ENCODE data around the gene RALA. TPM values are rescaled to one million over a fixed set of nuclear protein-coding genes. Genes with fewer than 3 reads are reported as not detected.

RALA gene
- total and polyA plus RNA-seq, 2 experiments from 2014 or later: 43.5 to 231 TPM

DNA sequence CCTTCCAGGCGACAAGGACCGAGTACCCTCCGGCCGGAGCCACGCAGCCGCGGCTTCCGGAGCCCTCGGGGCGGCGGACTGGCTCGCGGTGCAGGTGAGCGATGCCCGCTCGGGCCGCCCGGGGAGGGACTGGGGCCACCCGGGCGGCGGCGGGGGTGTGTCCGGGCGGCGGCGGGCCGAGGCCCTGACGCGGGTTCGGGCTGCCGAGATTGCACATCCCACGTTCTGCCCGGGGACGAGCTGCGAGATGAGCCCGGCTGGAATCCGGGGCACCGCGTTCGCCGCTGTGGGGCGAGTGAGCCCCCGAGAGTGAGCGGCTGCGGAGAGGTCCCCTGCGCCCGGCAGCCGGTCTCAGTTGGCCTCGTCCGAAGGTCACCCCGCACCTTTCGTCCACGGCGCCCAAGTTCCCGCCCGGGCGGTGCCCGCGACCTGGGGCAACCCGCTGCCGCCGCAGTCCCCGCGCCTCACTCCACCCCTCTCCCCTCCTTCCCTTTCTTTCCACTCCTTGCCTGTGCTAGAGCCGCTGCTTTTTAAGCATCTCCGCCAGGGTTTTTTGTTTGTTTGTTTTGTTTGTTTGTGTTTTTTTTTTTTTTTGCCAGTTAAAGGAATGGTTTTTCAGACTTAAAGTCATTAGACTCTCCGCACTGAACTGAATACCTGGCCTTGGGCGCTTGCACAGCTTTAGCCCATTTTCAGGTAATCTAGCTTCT, 515 bp downstream of the RALA start:
- Mint-ChIP-seq H3K9me3 (no peaks in the 10 kb centered on the region), H3K27me3 (ENCODE audit: insufficient read depth, low read depth, poor library complexity) (peaks cover 1% of the 10 kb centered on the region), H3K4me1 (peaks cover 48% of the 10 kb centered on the region), H3K27ac (peak overlapping the region; percentile 4; the same call in 1 of the 2 replicates), H3K36me3 (ENCODE audit: low read depth) (0 out of 3 replicates have a peak, but pooled peaks cover under 1% of the 10 kb centered on the region), H3K4me3 (peak overlapping the region; percentile 87)
- Histone ChIP-seq H3K4me2 (peak overlapping the region; percentile 97), H3K36me3 (ENCODE audit: insufficient read depth) (no peaks in the 10 kb centered on the region), H2AFZ (peak overlapping the region; percentile 20; the same call in 1 of the 2 replicates), H3K79me2 (replicated peaks; ENCODE audit: insufficient read depth) (peaks cover 50% of the 10 kb centered on the region), H4K20me1 (replicated peaks; ENCODE audit: insufficient read depth) (peaks cover 15% of the 10 kb centered on the region), H3K4me3 (peak overlapping the region; percentile 87), H3F3A (replicated peaks; ENCODE audit: low read depth) (no peaks in the 10 kb centered on the region), H3K27me3 (ENCODE audit: insufficient read depth) (no peaks in the 10 kb centered on the region), H3K27ac (ENCODE audit: low read depth) (peak overlapping the region; percentile 97), H3K9me2 (ENCODE audit: insufficient read depth) (no peaks in the 10 kb centered on the region), H3K4me1 (ENCODE audit: insufficient read depth) (peaks cover 46% of the 10 kb centered on the region)
- TF ChIP-seq NANOG (IDR thresholded peaks at IDR 0.05; ENCODE audit: borderline replicate concordance) (no peak), STAT1 (IDR thresholded peaks at IDR 0.05; ENCODE audit: unreplicated experiment) (no peak), CREB1 (CRISPR knock-in tag; IDR thresholded peaks at IDR 0.05; ENCODE audit: low read depth) (no peak), JUNB (IDR thresholded peaks at IDR 0.05; ENCODE audit: unreplicated experiment) (no peak), EZH2 (IDR thresholded peaks at IDR 0.05; ENCODE audit: low read depth, unreplicated experiment) (no peak), EZH2phosphoT487 (IDR thresholded peaks at IDR 0.05; ENCODE audit: unreplicated experiment) (no peak), ZNF331 (CRISPR knock-in tag; IDR thresholded peaks at IDR 0.05; ENCODE audit: low read depth) (no peak)
- TF ChIP-seq, protein P1, sequence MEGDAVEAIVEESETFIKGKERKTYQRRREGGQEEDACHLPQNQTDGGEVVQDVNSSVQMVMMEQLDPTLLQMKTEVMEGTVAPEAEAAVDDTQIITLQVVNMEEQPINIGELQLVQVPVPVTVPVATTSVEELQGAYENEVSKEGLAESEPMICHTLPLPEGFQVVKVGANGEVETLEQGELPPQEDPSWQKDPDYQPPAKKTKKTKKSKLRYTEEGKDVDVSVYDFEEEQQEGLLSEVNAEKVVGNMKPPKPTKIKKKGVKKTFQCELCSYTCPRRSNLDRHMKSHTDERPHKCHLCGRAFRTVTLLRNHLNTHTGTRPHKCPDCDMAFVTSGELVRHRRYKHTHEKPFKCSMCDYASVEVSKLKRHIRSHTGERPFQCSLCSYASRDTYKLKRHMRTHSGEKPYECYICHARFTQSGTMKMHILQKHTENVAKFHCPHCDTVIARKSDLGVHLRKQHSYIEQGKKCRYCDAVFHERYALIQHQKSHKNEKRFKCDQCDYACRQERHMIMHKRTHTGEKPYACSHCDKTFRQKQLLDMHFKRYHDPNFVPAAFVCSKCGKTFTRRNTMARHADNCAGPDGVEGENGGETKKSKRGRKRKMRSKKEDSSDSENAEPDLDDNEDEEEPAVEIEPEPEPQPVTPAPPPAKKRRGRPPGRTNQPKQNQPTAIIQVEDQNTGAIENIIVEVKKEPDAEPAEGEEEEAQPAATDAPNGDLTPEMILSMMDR (conservative IDR thresholded peaks at IDR 0.05; ENCODE audit: low read depth in 2 of 2): no peak; a peak in 1 of 4 replicates
- TF ChIP-seq, protein P2, sequence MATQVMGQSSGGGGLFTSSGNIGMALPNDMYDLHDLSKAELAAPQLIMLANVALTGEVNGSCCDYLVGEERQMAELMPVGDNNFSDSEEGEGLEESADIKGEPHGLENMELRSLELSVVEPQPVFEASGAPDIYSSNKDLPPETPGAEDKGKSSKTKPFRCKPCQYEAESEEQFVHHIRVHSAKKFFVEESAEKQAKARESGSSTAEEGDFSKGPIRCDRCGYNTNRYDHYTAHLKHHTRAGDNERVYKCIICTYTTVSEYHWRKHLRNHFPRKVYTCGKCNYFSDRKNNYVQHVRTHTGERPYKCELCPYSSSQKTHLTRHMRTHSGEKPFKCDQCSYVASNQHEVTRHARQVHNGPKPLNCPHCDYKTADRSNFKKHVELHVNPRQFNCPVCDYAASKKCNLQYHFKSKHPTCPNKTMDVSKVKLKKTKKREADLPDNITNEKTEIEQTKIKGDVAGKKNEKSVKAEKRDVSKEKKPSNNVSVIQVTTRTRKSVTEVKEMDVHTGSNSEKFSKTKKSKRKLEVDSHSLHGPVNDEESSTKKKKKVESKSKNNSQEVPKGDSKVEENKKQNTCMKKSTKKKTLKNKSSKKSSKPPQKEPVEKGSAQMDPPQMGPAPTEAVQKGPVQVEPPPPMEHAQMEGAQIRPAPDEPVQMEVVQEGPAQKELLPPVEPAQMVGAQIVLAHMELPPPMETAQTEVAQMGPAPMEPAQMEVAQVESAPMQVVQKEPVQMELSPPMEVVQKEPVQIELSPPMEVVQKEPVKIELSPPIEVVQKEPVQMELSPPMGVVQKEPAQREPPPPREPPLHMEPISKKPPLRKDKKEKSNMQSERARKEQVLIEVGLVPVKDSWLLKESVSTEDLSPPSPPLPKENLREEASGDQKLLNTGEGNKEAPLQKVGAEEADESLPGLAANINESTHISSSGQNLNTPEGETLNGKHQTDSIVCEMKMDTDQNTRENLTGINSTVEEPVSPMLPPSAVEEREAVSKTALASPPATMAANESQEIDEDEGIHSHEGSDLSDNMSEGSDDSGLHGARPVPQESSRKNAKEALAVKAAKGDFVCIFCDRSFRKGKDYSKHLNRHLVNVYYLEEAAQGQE (IDR thresholded peaks at IDR 0.05; ENCODE audit: unreplicated experiment): no peak
- TF ChIP-seq, protein P3, sequence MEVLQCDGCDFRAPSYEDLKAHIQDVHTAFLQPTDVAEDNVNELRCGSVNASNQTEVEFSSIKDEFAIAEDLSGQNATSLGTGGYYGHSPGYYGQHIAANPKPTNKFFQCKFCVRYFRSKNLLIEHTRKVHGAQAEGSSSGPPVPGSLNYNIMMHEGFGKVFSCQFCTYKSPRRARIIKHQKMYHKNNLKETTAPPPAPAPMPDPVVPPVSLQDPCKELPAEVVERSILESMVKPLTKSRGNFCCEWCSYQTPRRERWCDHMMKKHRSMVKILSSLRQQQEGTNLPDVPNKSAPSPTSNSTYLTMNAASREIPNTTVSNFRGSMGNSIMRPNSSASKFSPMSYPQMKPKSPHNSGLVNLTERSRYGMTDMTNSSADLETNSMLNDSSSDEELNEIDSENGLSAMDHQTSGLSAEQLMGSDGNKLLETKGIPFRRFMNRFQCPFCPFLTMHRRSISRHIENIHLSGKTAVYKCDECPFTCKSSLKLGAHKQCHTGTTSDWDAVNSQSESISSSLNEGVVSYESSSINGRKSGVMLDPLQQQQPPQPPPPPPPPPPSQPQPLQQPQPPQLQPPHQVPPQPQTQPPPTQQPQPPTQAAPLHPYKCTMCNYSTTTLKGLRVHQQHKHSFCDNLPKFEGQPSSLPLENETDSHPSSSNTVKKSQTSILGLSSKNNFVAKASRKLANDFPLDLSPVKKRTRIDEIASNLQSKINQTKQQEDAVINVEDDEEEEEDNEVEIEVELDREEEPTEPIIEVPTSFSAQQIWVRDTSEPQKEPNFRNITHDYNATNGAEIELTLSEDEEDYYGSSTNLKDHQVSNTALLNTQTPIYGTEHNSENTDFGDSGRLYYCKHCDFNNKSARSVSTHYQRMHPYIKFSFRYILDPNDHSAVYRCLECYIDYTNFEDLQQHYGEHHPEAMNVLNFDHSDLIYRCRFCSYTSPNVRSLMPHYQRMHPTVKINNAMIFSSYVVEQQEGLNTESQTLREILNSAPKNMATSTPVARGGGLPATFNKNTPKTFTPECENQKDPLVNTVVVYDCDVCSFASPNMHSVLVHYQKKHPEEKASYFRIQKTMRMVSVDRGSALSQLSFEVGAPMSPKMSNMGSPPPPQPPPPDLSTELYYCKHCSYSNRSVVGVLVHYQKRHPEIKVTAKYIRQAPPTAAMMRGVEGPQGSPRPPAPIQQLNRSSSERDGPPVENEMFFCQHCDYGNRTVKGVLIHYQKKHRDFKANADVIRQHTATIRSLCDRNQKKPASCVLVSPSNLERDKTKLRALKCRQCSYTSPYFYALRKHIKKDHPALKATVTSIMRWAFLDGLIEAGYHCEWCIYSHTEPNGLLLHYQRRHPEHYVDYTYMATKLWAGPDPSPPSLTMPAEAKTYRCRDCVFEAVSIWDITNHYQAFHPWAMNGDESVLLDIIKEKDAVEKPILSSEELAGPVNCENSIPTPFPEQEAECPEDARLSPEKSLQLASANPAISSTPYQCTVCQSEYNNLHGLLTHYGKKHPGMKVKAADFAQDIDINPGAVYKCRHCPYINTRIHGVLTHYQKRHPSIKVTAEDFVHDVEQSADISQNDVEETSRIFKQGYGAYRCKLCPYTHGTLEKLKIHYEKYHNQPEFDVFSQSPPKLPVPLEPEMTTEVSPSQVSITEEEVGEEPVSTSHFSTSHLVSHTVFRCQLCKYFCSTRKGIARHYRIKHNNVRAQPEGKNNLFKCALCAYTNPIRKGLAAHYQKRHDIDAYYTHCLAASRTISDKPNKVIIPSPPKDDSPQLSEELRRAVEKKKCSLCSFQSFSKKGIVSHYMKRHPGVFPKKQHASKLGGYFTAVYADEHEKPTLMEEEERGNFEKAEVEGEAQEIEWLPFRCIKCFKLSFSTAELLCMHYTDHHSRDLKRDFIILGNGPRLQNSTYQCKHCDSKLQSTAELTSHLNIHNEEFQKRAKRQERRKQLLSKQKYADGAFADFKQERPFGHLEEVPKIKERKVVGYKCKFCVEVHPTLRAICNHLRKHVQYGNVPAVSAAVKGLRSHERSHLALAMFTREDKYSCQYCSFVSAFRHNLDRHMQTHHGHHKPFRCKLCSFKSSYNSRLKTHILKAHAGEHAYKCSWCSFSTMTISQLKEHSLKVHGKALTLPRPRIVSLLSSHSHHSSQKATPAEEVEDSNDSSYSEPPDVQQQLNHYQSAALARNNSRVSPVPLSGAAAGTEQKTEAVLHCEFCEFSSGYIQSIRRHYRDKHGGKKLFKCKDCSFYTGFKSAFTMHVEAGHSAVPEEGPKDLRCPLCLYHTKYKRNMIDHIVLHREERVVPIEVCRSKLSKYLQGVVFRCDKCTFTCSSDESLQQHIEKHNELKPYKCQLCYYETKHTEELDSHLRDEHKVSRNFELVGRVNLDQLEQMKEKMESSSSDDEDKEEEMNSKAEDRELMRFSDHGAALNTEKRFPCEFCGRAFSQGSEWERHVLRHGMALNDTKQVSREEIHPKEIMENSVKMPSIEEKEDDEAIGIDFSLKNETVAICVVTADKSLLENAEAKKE (CRISPR knock-in tag; IDR thresholded peaks at IDR 0.05): no peak
- ATAC-seq (peak; percentile 61), DNase-seq (ENCODE audit: low spot score) (peak; percentile 51)

Data from GM23338 (cell line).